ENCODE data around the gene MISP.

GRCh38 chr19:731000-731399 is 19.9 kb upstream of the MISP start:
- TF ChIP-seq EZH2 (IDR thresholded peaks at IDR 0.05; ENCODE audit: borderline replicate concordance) (no peak), CTCF (IDR thresholded peaks at IDR 0.05; ENCODE audit: poor library complexity) (no peak)

Measured in hepatocyte (in vitro differentiated cells).